KOPT-K1 (cell line): ENCODE results near the gene CLCA1.

Experiments used
- H3K27ac ChIP-seq: fragments of 200-600 bp; sonication (generic); 2 replicates; pipeline ENCODE4 v1.5.1; 2016; ENCODE audit warnings: antibody characterized with exemption, mild to moderate bottlenecking, low read depth, low read length; ENCODE audit not compliant: poor library complexity, severe bottlenecking
- H3K36me3 ChIP-seq: fragments of 200-600 bp; sonication (generic); 2 replicates; pipeline ENCODE4 v1.5.1; 2017; ENCODE audit warnings: antibody characterized with exemption, mild to moderate bottlenecking, low read length, moderate library complexity; ENCODE audit not compliant: insufficient read depth
- H3K9me3 ChIP-seq: fragments of 200-600 bp; sonication (generic); 2 replicates; pipeline ENCODE4 v1.5.1; 2017; ENCODE audit warnings: antibody characterized with exemption, low read length, mild to moderate bottlenecking; ENCODE audit not compliant: insufficient read depth, poor library complexity, severe bottlenecking

Gene CLCA1

DNA sequence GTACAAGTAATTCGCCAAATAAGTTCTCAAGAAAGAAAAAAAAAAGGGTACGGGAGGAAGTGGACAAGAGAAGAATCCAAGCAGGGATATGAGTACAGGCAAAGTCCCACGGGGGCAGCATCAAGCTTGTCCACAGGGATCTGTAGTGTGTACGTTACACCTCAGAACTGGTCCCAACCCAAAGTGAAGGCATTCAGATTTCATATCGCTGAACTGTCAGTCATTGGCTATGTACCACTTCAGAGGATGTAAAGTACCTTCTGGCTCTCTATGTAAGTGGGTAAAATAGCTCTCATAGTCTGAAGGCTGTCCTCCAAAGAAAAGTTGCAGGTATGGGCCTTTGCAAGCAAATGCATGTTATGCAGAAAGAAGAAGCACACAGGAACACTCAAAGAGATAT, 70.0 kb downstream of the CLCA1 start:
- Histone ChIP-seq H3K9me3 (no peaks in the 10 kb centered on the region), H3K36me3 (no peaks in the 10 kb centered on the region), H3K27ac (no peak overlapping the region)

DNA sequence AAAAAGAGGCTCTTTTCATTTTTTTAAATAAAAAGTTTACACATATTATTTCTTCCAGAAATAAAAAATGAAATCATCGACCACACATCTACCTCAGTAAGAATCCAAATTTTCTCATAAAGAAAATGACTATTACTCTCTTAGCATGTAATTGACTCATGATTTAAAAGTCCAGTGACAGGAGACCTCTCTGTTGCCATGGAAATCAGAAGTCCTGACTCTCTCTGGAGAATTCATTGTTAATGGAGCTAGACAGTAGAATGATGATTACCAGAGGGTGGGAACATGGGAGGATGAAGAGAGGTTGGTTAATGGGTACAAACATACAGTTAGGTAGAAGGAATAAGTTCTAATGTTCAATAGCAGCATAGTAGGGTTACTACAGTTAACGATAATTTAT, 73.1 kb downstream of the CLCA1 start:
- no peak overlapping the region for H3K27ac ChIP-seq

DNA sequence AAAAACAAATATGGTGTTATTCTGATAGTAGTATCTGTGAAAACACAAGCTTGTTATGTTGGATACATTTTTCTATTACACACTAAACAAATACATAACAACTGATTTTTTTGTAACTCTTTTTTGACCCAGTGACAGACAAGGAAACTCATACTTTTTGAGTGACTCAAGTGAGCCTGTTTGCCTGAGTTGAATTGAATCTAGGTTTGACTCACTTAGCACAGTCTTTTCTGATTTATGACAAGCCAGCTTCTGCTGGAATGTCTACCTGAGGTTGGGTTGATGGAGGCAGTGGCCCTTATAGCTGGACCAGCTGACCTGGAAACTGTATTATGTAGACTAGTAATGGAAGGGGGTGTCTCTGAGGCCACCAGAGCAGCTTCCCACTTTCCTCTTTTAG, 73.9 kb downstream of the CLCA1 start:
- no peaks in the 10 kb centered on the region for H3K36me3 ChIP-seq
- H3K27ac ChIP-seq, result no peak overlapping the region
- no peaks in the 10 kb centered on the region for H3K9me3 ChIP-seq

More for the DNA sequence above, 73.1 kb downstream of the CLCA1 start:
- no peaks in the 10 kb centered on the region for H3K9me3 ChIP-seq
- H3K36me3 ChIP-seq, result no peaks in the 10 kb centered on the region

DNA sequence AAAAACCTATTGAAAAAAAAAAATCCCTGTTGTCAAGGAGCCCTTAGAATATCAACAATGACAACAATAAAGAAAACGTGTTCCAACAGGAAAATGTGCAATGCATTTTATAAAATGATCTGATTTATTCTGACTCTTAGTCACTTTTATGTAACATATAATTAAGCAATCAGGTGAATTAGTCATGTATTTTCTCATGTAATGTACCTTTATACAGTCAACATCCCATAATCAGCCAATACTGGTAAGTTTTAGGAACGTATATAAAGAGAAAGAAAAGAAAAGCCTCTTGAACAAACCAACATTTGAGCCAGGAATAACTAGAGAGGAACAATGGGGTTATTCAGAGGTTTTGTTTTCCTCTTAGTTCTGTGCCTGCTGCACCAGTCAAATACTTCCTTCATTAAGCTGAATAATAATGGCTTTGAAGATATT, 78.1 kb downstream of the CLCA1 start, which contains the start of gene CLCA4:
Gene CLCA4 (plus strand): TSS at position 292 of the 435 bp plus-strand sequence. CDS start 42 bp downstream, at position 334.
- Histone ChIP-seq H3K36me3 (no peaks in the 10 kb centered on the region), H3K9me3 (no peaks in the 10 kb centered on the region), H3K27ac (no peak within 1 kb of the TSS)

DNA sequence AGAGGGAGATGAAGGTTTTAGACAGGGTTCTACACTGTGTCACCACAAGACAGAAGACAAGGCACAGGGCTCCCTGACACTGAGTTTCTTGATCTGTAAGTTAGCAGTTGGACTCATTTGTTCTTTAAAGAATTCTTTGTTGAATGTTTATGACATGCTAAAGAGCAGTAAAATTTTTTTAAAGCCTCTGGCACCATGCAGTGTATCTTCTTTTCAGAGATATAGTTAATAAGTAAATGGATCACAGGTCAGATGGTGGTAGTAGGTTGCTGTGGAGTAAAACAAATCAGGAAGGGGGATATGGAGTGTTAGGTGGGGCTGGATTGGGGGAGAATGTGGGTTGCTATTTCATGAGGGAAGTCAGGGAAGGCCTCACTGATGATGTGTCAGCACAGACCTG, 80.1 kb downstream of the CLCA1 start:
- no peaks in the 10 kb centered on the region for H3K9me3 ChIP-seq
- H3K27ac ChIP-seq, result no peak overlapping the region
- no peaks in the 10 kb centered on the region for H3K36me3 ChIP-seq
